ENCODE data around the gene NEAT1.
A peak's percentile ranks its signal among the peaks of the same experiment; 100 is the strongest.

The NEAT1 gene

DNA sequence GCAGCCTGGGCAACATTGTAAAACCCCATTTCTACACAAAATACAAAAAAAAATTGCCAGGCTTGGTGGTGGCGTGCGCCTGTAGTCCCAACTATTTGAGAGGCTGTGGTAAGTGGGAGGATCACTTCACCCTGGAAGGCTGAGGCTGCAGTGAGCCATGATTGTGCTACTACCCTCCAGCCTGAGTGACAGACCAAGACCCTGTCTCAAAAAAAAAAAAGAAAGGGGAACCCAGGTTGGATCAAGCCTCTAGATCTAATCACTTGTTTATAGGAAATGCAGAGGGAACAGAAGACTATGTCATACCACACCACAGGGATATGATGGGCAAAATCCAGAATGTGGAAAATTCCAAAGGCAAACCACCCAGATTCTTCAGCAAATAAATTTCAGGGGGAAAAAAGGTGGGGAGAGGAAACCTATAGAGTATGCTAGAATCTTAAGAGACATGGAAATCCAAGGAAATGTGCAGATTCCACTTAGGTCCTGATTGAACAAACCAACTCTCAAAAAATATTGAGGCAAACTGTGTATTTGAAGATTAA lies 59.8 kb downstream of the NEAT1 start:
- DNase-seq (ENCODE audit: low read depth), result peak; percentile 40
- TF ChIP-seq, protein P1, sequence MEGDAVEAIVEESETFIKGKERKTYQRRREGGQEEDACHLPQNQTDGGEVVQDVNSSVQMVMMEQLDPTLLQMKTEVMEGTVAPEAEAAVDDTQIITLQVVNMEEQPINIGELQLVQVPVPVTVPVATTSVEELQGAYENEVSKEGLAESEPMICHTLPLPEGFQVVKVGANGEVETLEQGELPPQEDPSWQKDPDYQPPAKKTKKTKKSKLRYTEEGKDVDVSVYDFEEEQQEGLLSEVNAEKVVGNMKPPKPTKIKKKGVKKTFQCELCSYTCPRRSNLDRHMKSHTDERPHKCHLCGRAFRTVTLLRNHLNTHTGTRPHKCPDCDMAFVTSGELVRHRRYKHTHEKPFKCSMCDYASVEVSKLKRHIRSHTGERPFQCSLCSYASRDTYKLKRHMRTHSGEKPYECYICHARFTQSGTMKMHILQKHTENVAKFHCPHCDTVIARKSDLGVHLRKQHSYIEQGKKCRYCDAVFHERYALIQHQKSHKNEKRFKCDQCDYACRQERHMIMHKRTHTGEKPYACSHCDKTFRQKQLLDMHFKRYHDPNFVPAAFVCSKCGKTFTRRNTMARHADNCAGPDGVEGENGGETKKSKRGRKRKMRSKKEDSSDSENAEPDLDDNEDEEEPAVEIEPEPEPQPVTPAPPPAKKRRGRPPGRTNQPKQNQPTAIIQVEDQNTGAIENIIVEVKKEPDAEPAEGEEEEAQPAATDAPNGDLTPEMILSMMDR (IDR thresholded peaks at IDR 0.05; ENCODE audit: low read depth, low read length), result no peak
- TF ChIP-seq MYC (IDR thresholded peaks at IDR 0.05; ENCODE audit: low read depth, low read length), result no peak
- TF ChIP-seq, protein P2, sequence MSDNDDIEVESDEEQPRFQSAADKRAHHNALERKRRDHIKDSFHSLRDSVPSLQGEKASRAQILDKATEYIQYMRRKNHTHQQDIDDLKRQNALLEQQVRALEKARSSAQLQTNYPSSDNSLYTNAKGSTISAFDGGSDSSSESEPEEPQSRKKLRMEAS (IDR thresholded peaks at IDR 0.05; ENCODE audit: low read depth, low read length), result no peak
- TF ChIP-seq POLR2A (IDR thresholded peaks at IDR 0.05; ENCODE audit: extremely low read depth, insufficient read length), result no peak
- H3K4me3 ChIP-seq (ENCODE audit: low read depth, low read length), result no peak overlapping the region

DNA sequence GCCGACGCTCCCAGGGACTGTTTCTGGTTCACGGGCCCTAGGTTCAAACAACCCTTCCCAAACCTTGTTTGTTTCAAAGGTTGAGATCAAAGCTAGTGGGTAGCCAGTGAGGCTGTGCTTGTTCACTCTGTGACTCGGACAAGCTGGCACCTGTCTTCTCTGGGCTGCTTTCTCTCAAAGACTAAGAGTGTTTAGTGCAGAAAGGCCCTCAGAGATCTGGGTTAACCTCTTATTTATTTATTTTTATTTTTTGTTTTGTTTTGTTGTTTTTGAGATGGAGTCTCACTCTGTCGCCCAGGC lies 63.3 kb downstream of the NEAT1 start:
- TF ChIP-seq, protein P2 (IDR thresholded peaks at IDR 0.05; ENCODE audit: low read depth, low read length), result no peak
- TF ChIP-seq, protein P1 (IDR thresholded peaks at IDR 0.05; ENCODE audit: low read depth, low read length), result no peak
- no peak for TF ChIP-seq MYC (IDR thresholded peaks at IDR 0.05; ENCODE audit: low read depth, low read length)
- no peak for DNase-seq (ENCODE audit: low read depth)
- H3K4me3 ChIP-seq (ENCODE audit: low read depth, low read length), result no peak overlapping the region

DNA sequence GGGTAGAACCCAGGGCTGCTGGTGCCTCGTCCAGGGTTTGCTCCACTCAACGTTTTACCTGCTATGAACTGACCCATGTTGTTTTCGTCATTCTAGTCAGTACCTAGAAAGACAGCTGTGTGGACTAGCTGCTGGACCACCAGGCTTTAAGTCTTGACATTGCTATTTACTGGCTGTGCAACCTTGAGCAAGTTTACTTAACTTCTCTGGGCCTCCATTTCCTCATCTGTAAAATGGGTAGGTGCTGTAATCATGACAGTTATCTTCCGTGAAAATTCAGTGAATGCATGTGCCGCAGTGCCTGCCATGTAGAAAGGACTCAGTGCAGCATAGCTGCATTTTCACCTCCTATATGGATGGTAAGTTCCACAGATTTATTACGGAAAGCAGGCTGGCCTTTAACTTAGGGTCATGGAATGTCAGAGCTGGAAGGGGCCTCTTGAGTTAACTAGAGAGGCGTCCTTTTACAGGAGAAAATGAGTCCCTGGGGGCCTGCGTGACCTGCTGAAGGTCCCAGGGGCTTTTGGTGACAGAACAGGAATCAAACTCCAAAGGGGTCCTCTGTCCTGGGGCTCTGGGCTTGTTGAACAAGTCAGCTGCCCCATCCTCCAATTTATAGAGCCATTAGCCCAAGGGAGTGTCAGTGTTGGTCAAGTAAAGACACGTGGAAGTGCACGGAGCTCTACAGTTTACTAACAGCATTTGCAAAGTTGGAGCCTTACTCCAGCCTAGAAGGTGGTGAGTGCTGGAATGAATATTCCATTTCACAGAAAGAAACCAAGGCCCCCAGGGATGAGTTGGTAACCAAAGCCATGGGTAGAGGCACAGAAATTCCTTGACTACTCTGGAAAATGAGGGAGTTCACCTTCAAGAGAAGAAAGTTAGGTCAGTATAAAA lies 64.2 kb downstream of the NEAT1 start:
- H3K4me3 ChIP-seq (ENCODE audit: low read depth, low read length), result no peak overlapping the region
- TF ChIP-seq MYC (IDR thresholded peaks at IDR 0.05; ENCODE audit: low read depth, low read length) (no peak), POLR2A (IDR thresholded peaks at IDR 0.05; ENCODE audit: extremely low read depth, insufficient read length) (no peak)
- TF ChIP-seq, protein P1 (IDR thresholded peaks at IDR 0.05; ENCODE audit: low read depth, low read length), result no peak
- TF ChIP-seq, protein P2 (IDR thresholded peaks at IDR 0.05; ENCODE audit: low read depth, low read length), result no peak
- peak; percentile 29 for DNase-seq (ENCODE audit: low read depth)

DNA sequence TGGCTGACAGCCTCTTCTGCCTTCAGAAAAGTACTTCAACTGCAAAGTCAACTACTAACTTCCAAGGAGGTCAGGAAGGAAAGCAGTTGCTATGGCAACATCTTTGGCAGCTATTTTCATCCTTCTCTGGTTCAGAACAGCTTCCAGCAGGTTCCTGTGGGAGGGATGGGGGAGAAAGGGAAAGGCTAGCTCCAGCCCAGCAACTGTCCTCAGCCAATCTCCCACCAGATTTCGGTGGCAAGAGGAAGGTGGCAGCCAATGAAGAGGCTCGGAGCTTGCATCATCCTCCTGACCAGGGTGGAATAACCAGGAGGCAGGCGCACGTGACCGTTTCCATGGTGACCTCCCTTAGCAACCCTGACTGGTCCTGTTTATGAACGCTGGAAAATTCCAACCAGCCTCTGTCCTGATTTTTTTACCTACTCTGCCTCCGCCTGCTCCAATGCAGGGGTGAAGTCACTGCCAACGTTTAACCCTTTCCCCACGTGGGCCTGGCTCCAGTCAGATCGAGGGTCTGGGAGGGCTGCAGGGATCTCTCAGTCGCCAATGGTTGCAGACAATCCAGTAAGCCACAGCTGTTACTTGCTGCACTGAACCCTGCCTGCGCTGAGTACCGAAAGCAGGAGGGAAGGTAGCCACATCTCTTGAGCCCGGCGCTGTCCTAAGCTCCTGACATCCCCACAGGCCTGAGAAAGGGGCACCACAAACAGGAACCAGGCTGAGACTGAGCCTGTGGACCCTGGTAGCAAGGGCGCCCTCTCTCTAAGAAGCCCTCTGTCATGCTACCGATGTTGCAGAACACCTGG lies 65.1 kb downstream of the NEAT1 start:
- no peak overlapping the region for H3K4me3 ChIP-seq (ENCODE audit: low read depth, low read length)
- peak; percentile 66 for DNase-seq (ENCODE audit: low read depth)
- TF ChIP-seq, protein P2 (IDR thresholded peaks at IDR 0.05; ENCODE audit: low read depth, low read length), result peak; percentile 76
- TF ChIP-seq MYC (IDR thresholded peaks at IDR 0.05; ENCODE audit: low read depth, low read length) (no peak), POLR2A (IDR thresholded peaks at IDR 0.05; ENCODE audit: extremely low read depth, insufficient read length) (no peak)
- TF ChIP-seq, protein P1 (IDR thresholded peaks at IDR 0.05; ENCODE audit: low read depth, low read length), result no peak

DNA sequence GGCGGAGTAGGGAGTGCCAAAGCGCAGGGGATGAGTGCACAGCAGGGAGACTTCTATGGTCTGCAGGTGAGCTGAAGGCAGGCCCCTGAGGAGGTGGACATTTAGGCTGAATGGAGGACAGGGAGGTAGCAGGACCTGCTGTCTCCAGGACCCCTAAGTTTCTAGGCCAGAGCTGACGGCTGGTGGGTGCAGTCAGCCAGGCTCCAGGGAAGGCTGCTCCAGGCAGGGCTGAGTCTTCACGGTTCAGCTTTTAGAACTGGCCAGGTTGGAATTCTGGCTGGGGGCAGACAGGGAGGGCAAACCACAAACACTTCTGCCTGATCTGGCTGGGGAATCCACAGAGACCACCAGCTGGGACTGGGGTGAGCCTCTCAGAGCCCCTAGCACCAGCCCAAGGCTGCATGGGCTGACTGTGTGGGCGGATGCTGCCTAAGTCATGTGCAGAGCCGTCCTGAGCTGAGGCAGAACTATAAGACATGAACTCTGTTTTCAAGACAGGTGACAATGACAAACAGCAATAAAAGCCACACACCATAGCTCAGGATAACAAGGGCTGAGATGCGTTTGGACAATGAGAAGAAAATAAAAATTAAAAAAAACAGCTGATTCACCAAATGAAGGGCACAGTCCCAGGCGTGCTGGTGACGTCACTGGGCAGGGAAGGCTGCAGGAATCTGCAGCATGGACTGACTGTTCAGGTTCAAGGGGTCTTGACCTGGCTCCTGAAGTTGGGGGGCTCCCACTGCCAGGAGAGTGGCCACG lies 65.9 kb downstream of the NEAT1 start:
- no peak for DNase-seq (ENCODE audit: low read depth)
- TF ChIP-seq, protein P2 (IDR thresholded peaks at IDR 0.05; ENCODE audit: low read depth, low read length), result no peak
- no peak for TF ChIP-seq POLR2A (IDR thresholded peaks at IDR 0.05; ENCODE audit: extremely low read depth, insufficient read length)
- TF ChIP-seq, protein P1 (IDR thresholded peaks at IDR 0.05; ENCODE audit: low read depth, low read length), result no peak
- no peak for TF ChIP-seq MYC (IDR thresholded peaks at IDR 0.05; ENCODE audit: low read depth, low read length)
- H3K4me3 ChIP-seq (ENCODE audit: low read depth, low read length), result no peak overlapping the region

Data from NB4 (cell line).